ENCODE data around the gene KIFBP.
"Not testable (repeated sequence)": the region's sequence is repeated elsewhere in the genome, so short reads cannot be mapped to it uniquely, and the experiment has no call there.

The KIFBP gene

GRCh38 chr10:68992636-68993440, 4.2 kb downstream of the KIFBP start:
- FAIRE-seq (no peak), DNase-seq (ENCODE audit: insufficient read length, low spot score) (no peak)
- TF ChIP-seq PAX5 (IDR thresholded peaks at IDR 0.05; ENCODE audit: insufficient read depth, low read length, severe bottlenecking) (no peak), POLR2A (IDR thresholded peaks at IDR 0.05; ENCODE audit: low read depth, low read length) (no peak), POLR2AphosphoS5 (IDR thresholded peaks at IDR 0.05; ENCODE audit: low read depth, low read length) (no peak), TAF1 (IDR thresholded peaks at IDR 0.05; ENCODE audit: low read depth, low read length) (no peak), SPI1 (IDR thresholded peaks at IDR 0.05; ENCODE audit: low read depth, low read length) (no peak), POU2F2 (IDR thresholded peaks at IDR 0.05; ENCODE audit: low read depth, low read length) (no peak)

- TF ChIP-seq SPI1 (IDR thresholded peaks at IDR 0.05; ENCODE audit: low read depth, low read length) = peak; percentile 79
- TF ChIP-seq POU2F2 (IDR thresholded peaks at IDR 0.05; ENCODE audit: low read depth, low read length) = no peak
- FAIRE-seq = peak; percentile 83
- DNase-seq (ENCODE audit: insufficient read length, low spot score) = no peak
Observed at GRCh38 chr10:68997211-68997610, 8.6 kb downstream of the KIFBP start.

GRCh38 chr10:69004821-69005220, 16.2 kb downstream of the KIFBP start:
- FAIRE-seq = no peak
- TF ChIP-seq TAF1 (IDR thresholded peaks at IDR 0.05; ENCODE audit: low read depth, low read length) = no peak
- no peak for TF ChIP-seq PAX5 (IDR thresholded peaks at IDR 0.05; ENCODE audit: insufficient read depth, low read length, severe bottlenecking)
- TF ChIP-seq POLR2A (IDR thresholded peaks at IDR 0.05; ENCODE audit: low read depth, low read length) = no peak
- no peak for TF ChIP-seq POU2F2 (IDR thresholded peaks at IDR 0.05; ENCODE audit: low read depth, low read length)
- TF ChIP-seq SPI1 (IDR thresholded peaks at IDR 0.05; ENCODE audit: low read depth, low read length) = no peak
- no peak for TF ChIP-seq POLR2AphosphoS5 (IDR thresholded peaks at IDR 0.05; ENCODE audit: low read depth, low read length)
- DNase-seq (ENCODE audit: insufficient read length, low spot score) = no peak

- no peak for TF ChIP-seq PAX5 (IDR thresholded peaks at IDR 0.05; ENCODE audit: insufficient read depth, low read length, severe bottlenecking)
- FAIRE-seq = no peak
Observed at GRCh38 chr10:69005704-69006485, 17.3 kb downstream of the KIFBP start.

DNA sequence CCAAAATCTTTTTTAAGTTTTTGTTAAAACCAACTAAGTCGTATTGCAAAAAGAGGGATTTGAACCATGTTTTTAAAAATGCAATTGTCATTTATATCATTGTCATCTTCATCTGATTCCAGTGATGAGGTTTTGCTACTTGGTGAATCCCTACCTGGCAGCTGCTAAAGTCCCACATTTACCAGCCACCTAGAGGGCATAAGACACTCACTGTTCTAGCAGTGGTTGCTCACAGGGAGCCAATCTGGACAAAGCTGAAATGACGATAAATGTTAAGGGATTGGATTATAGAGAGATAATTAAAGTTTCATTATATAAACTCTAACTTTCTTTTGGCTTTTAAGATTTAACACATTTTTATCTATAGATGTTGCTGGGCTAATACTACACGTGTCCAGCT, 18.7 kb downstream of the KIFBP start:
- peak; percentile 66 for FAIRE-seq
- no peak for TF ChIP-seq POLR2A (IDR thresholded peaks at IDR 0.05; ENCODE audit: low read depth, low read length)
- TF ChIP-seq SPI1 (IDR thresholded peaks at IDR 0.05; ENCODE audit: low read depth, low read length) = no peak
- TF ChIP-seq TAF1 (IDR thresholded peaks at IDR 0.05; ENCODE audit: low read depth, low read length) = no peak
- TF ChIP-seq PAX5 (IDR thresholded peaks at IDR 0.05; ENCODE audit: insufficient read depth, low read length, severe bottlenecking) = no peak
- no peak for TF ChIP-seq POU2F2 (IDR thresholded peaks at IDR 0.05; ENCODE audit: low read depth, low read length)
- no peak for TF ChIP-seq POLR2AphosphoS5 (IDR thresholded peaks at IDR 0.05; ENCODE audit: low read depth, low read length)
- no peak for DNase-seq (ENCODE audit: insufficient read length, low spot score)

More at GRCh38 chr10:69005704-69006485, 17.3 kb downstream of the KIFBP start:
- no peak for DNase-seq (ENCODE audit: insufficient read length, low spot score)

- FAIRE-seq = no peak
- DNase-seq (ENCODE audit: insufficient read length, low spot score) = no peak
- TF ChIP-seq SPI1 (IDR thresholded peaks at IDR 0.05; ENCODE audit: low read depth, low read length) = no peak
- TF ChIP-seq POLR2A (IDR thresholded peaks at IDR 0.05; ENCODE audit: low read depth, low read length) = no peak
- no peak for TF ChIP-seq PAX5 (IDR thresholded peaks at IDR 0.05; ENCODE audit: insufficient read depth, low read length, severe bottlenecking)
- TF ChIP-seq POLR2AphosphoS5 (IDR thresholded peaks at IDR 0.05; ENCODE audit: low read depth, low read length) = no peak
- no peak for TF ChIP-seq POU2F2 (IDR thresholded peaks at IDR 0.05; ENCODE audit: low read depth, low read length)
- no peak for TF ChIP-seq TAF1 (IDR thresholded peaks at IDR 0.05; ENCODE audit: low read depth, low read length)
Observed at GRCh38 chr10:69009360-69009759, 20.8 kb downstream of the KIFBP start.

DNA sequence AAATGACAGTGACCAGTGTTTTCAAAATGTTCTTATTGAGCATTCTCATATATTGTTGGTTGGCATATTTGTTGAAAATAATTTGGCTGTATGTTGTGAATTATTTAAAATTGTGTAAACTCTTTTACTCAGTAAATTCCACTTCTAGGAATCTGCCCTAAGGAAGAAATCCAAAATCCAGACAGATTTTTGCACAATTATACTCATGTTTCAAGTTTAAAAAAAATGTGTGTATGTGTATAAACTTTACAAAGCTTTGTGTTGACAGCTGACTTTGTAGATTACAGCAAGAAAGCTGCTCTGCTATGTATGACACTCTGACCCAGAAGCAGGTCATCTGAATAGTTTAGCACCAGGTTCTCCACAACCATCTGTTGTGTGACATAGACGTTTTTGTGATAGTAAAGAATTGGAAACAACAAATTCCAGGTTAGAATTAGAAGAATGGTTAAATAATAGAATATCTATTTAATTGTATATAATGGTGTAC, 21.6 kb downstream of the KIFBP start:
- TF ChIP-seq POLR2AphosphoS5 (IDR thresholded peaks at IDR 0.05; ENCODE audit: low read depth, low read length) = no peak
- no peak for TF ChIP-seq PAX5 (IDR thresholded peaks at IDR 0.05; ENCODE audit: insufficient read depth, low read length, severe bottlenecking)
- TF ChIP-seq SPI1 (IDR thresholded peaks at IDR 0.05; ENCODE audit: low read depth, low read length) = no peak
- no peak for TF ChIP-seq POU2F2 (IDR thresholded peaks at IDR 0.05; ENCODE audit: low read depth, low read length)
- no peak for TF ChIP-seq TAF1 (IDR thresholded peaks at IDR 0.05; ENCODE audit: low read depth, low read length)
- TF ChIP-seq POLR2A (IDR thresholded peaks at IDR 0.05; ENCODE audit: low read depth, low read length) = no peak
- DNase-seq (ENCODE audit: insufficient read length, low spot score) (no peak), FAIRE-seq (no peak)

- not testable (repeated sequence) for FAIRE-seq
Observed at GRCh38 chr10:69012778-69013177, 24.2 kb downstream of the KIFBP start.

GRCh38 chr10:69014171-69014570, 25.6 kb downstream of the KIFBP start:
- DNase-seq (ENCODE audit: insufficient read length, low spot score) (no peak), FAIRE-seq (no peak)

More at GRCh38 chr10:69012778-69013177, 24.2 kb downstream of the KIFBP start:
- not testable (repeated sequence) for DNase-seq (ENCODE audit: insufficient read length, low spot score)

GRCh38 chr10:69018613-69019012, 30.0 kb downstream of the KIFBP start:
- no peak for TF ChIP-seq POLR2A (IDR thresholded peaks at IDR 0.05; ENCODE audit: low read depth, low read length)
- TF ChIP-seq SPI1 (IDR thresholded peaks at IDR 0.05; ENCODE audit: low read depth, low read length) = no peak
- TF ChIP-seq POLR2AphosphoS5 (IDR thresholded peaks at IDR 0.05; ENCODE audit: low read depth, low read length) = no peak
- TF ChIP-seq TAF1 (IDR thresholded peaks at IDR 0.05; ENCODE audit: low read depth, low read length) = no peak
- TF ChIP-seq PAX5 (IDR thresholded peaks at IDR 0.05; ENCODE audit: insufficient read depth, low read length, severe bottlenecking) = no peak
- no peak for TF ChIP-seq POU2F2 (IDR thresholded peaks at IDR 0.05; ENCODE audit: low read depth, low read length)
- DNase-seq (ENCODE audit: insufficient read length, low spot score) = no peak
- no peak for FAIRE-seq

More at GRCh38 chr10:69014171-69014570, 25.6 kb downstream of the KIFBP start:
- TF ChIP-seq SPI1 (IDR thresholded peaks at IDR 0.05; ENCODE audit: low read depth, low read length) = no peak
- TF ChIP-seq POLR2A (IDR thresholded peaks at IDR 0.05; ENCODE audit: low read depth, low read length) = no peak
- no peak for TF ChIP-seq TAF1 (IDR thresholded peaks at IDR 0.05; ENCODE audit: low read depth, low read length)
- TF ChIP-seq PAX5 (IDR thresholded peaks at IDR 0.05; ENCODE audit: insufficient read depth, low read length, severe bottlenecking) = no peak
- TF ChIP-seq POLR2AphosphoS5 (IDR thresholded peaks at IDR 0.05; ENCODE audit: low read depth, low read length) = no peak
- TF ChIP-seq POU2F2 (IDR thresholded peaks at IDR 0.05; ENCODE audit: low read depth, low read length) = no peak
